HG02852 (cell line): ENCODE results near the gene ZMYND8.
"Not testable (repeated sequence)": the region's sequence is repeated elsewhere in the genome, so short reads cannot be mapped to it uniquely, and the experiment has no call there.

ENCODE experiments used
- ATAC-seq: cut with Tn5 transposase; IDR thresholded peaks from one replicate; pipeline ENCODE4 v1.9.1; 2021; ENCODE audit warnings: mild to moderate bottlenecking, moderate library complexity; ENCODE audit not compliant: unreplicated experiment

Gene ZMYND8

GRCh38 chr20:47373206-47373733 lies 16.8 kb upstream of the ZMYND8 start:
- ATAC-seq = no peak

- ATAC-seq = no peak
Measured at GRCh38 chr20:47370850-47371782, 14.6 kb upstream of the ZMYND8 start.

- no peak for ATAC-seq
Measured at GRCh38 chr20:47370214-47370613, 13.7 kb upstream of the ZMYND8 start.

- ATAC-seq = no peak
Measured at GRCh38 chr20:47368301-47368700, 11.8 kb upstream of the ZMYND8 start.

GRCh38 chr20:47366301-47366700 lies 9.8 kb upstream of the ZMYND8 start:
- ATAC-seq = not testable (repeated sequence)

GRCh38 chr20:47365023-47365764 lies 8.7 kb upstream of the ZMYND8 start:
- ATAC-seq = no peak

GRCh38 chr20:47362361-47363219 lies 6.1 kb upstream of the ZMYND8 start:
- ATAC-seq = no peak

GRCh38 chr20:47361057-47361915 lies 4.8 kb upstream of the ZMYND8 start:
- no peak for ATAC-seq

- ATAC-seq = no peak
Measured at GRCh38 chr20:47360297-47361056, 4.0 kb upstream of the ZMYND8 start.

- ATAC-seq = no peak
Measured at GRCh38 chr20:47359530-47360296, 3.2 kb upstream of the ZMYND8 start.

- no peak for ATAC-seq
Measured at GRCh38 chr20:47358672-47359529, 2.4 kb upstream of the ZMYND8 start.

- ATAC-seq = no peak
Measured at GRCh38 chr20:47358039-47358671, 1.7 kb upstream of the ZMYND8 start.

- ATAC-seq = peak; percentile 59
Measured at GRCh38 chr20:47357296-47358038, 968 bp upstream of the ZMYND8 start.

- no peak for ATAC-seq
Measured at GRCh38 chr20:47356220-47356525, 326 bp downstream of the ZMYND8 start.

GRCh38 chr20:47355489-47356219 lies 845 bp downstream of the ZMYND8 start:
- ATAC-seq = no peak
